Prostate gland (tissue), 2 donors: ENCODE results near the gene ABO.

Source experiments
- CTCF ChIP-seq, 4 experiments: fragments of 200-600 bp in 2 of 4; fragments of 450-650 bp in 2 of 4; sonication (generic) in 2 of 4; IDR thresholded peaks; 1 replicate in 3 of 4; 2 replicates in 1 of 4; pipeline ENCODE4 v1.5.1; 2016 to 2019; ENCODE audit warnings: antibody characterized with exemption in 4 of 4, mild to moderate bottlenecking in 2 of 4, moderate library complexity in 2 of 4
- POLR2A ChIP-seq: fragments of 450-650 bp; IDR thresholded peaks from one replicate; pipeline ENCODE4 v1.6.1; 2016; ENCODE audit warnings: antibody characterized with exemption, mild to moderate bottlenecking
- POLR2AphosphoS5 ChIP-seq: sonication (generic); formaldehyde crosslinking; IDR thresholded peaks from one replicate; pipeline ENCODE4 v1.6.1; 2017; ENCODE audit warnings: antibody characterized with exemption

- TF ChIP-seq CTCF (IDR thresholded peaks at IDR 0.05), result no peak
- no peak for TF ChIP-seq POLR2A
- no peak for TF ChIP-seq POLR2AphosphoS5
Observed at GRCh38 chr9:133306242-133307204, 31.5 kb upstream of the ABO start.
